T-helper 17 cell (primary cell): ENCODE results near the gene KCNG2. TPM values are rescaled to one million over a fixed set of nuclear protein-coding genes. Genes with fewer than 3 reads are reported as not detected.

ENCODE experiments used
- ATAC-seq: fragments of 150-1000 bp; cut with Tn5 transposase; 2 replicates; pipeline ENCODE4 v1.10.0; 2021; ENCODE audit warnings: mild to moderate bottlenecking, moderate library complexity
- DNase-seq, 3 donors: peaks; one replicate each; pipeline versions ENCODE4 v3.0.0 to v3.0.0-alpha.2; 2020 to 2021
- H3K9me3 ChIP-seq: one replicate; pipeline ENCODE4 v1.7.0; 2013; ENCODE audit warnings: low read length, mild to moderate bottlenecking; ENCODE audit not compliant: control insufficient read depth, poor library complexity, severe bottlenecking
- H3K27ac Mint-ChIP-seq: one replicate; pipeline ENCODE4 v1.8.0; 2022; ENCODE audit warnings: mild to moderate bottlenecking, moderate library complexity, mixed read lengths
- H3K27me3 Mint-ChIP-seq: one replicate; pipeline ENCODE4 v1.8.0; 2022; ENCODE audit warnings: mixed read lengths
- H3K36me3 Mint-ChIP-seq: one replicate; pipeline ENCODE4 v1.8.0; 2022; ENCODE audit warnings: low read depth, mixed read lengths
- H3K4me1 Mint-ChIP-seq: one replicate; pipeline ENCODE4 v1.8.0; 2022; ENCODE audit warnings: mild to moderate bottlenecking, mixed read lengths
- H3K4me3 Mint-ChIP-seq: one replicate; pipeline ENCODE4 v1.8.0; 2022; ENCODE audit warnings: mild to moderate bottlenecking, moderate library complexity, mixed read lengths
- total RNA-seq, 4 donors: library from RNA in 2 of 4; stranded (reverse) in 2 of 4; gene quantifications; one replicate each; pipeline ENCODE4 v1.2.3 and lab custom pipeline; 2022 to 2026

Gene KCNG2
- total RNA-seq, 2 donors from 2014 or later: not detected

GRCh38 chr18:79784071-79784913, 13.4 kb upstream of the KCNG2 start:
- no peaks in the 10 kb centered on the region for H3K9me3 ChIP-seq
- Mint-ChIP-seq H3K27me3 (peaks cover 44% of the 10 kb centered on the region), H3K27ac (no peak overlapping the region), H3K36me3 (no peaks in the 10 kb centered on the region), H3K4me3 (no peak overlapping the region), H3K4me1 (no peaks in the 10 kb centered on the region)
- ATAC-seq (no peak), DNase-seq (no peak)

- Mint-ChIP-seq H3K27ac (no peak overlapping the region), H3K4me1 (peaks cover under 1% of the 10 kb centered on the region), H3K36me3 (no peaks in the 10 kb centered on the region), H3K4me3 (no peak overlapping the region), H3K27me3 (peaks cover 41% of the 10 kb centered on the region)
- ATAC-seq: no peak
- no peaks in the 10 kb centered on the region for H3K9me3 ChIP-seq
- DNase-seq: no peak
Observed at GRCh38 chr18:79784965-79785770, 12.6 kb upstream of the KCNG2 start.

- H3K36me3 Mint-ChIP-seq: no peaks in the 10 kb centered on the region
Observed at GRCh38 chr18:79785831-79786230, 11.9 kb upstream of the KCNG2 start.

GRCh38 chr18:79786304-79786703, 11.4 kb upstream of the KCNG2 start:
- H3K4me3 Mint-ChIP-seq: no peak overlapping the region

More at GRCh38 chr18:79785831-79786230, 11.9 kb upstream of the KCNG2 start:
- Mint-ChIP-seq H3K4me1 (peaks cover 3% of the 10 kb centered on the region), H3K27ac (no peak overlapping the region), H3K4me3 (no peak overlapping the region), H3K27me3 (peaks cover 45% of the 10 kb centered on the region)
- ATAC-seq (no peak), DNase-seq (no peak)
- H3K9me3 ChIP-seq: no peaks in the 10 kb centered on the region

GRCh38 chr18:79786786-79787526, 10.8 kb upstream of the KCNG2 start:
- DNase-seq: no peak
- Mint-ChIP-seq H3K4me3 (no peak overlapping the region), H3K36me3 (no peaks in the 10 kb centered on the region), H3K27me3 (peaks cover 56% of the 10 kb centered on the region), H3K27ac (no peak overlapping the region), H3K4me1 (peaks cover 9% of the 10 kb centered on the region)
- no peak for ATAC-seq
- no peaks in the 10 kb centered on the region for H3K9me3 ChIP-seq

More at GRCh38 chr18:79786304-79786703, 11.4 kb upstream of the KCNG2 start:
- Mint-ChIP-seq H3K27me3 (peaks cover 50% of the 10 kb centered on the region), H3K4me1 (peaks cover 3% of the 10 kb centered on the region), H3K27ac (no peak overlapping the region), H3K36me3 (no peaks in the 10 kb centered on the region)
- no peaks in the 10 kb centered on the region for H3K9me3 ChIP-seq
- no peak for DNase-seq
- ATAC-seq: no peak

GRCh38 chr18:79787527-79787864, 10.2 kb upstream of the KCNG2 start:
- Mint-ChIP-seq H3K27me3 (peaks cover 62% of the 10 kb centered on the region), H3K27ac (no peak overlapping the region), H3K36me3 (no peaks in the 10 kb centered on the region), H3K4me3 (no peak overlapping the region), H3K4me1 (peaks cover 10% of the 10 kb centered on the region)
- ATAC-seq: no peak
- H3K9me3 ChIP-seq: no peaks in the 10 kb centered on the region
- DNase-seq: no peak

GRCh38 chr18:79787865-79788733, 9.6 kb upstream of the KCNG2 start:
- Mint-ChIP-seq H3K4me3 (no peak overlapping the region), H3K36me3 (no peaks in the 10 kb centered on the region), H3K27me3 (peaks cover 65% of the 10 kb centered on the region), H3K4me1 (peaks cover 10% of the 10 kb centered on the region), H3K27ac (no peak overlapping the region)
- ATAC-seq (no peak), DNase-seq (no peak)
- no peaks in the 10 kb centered on the region for H3K9me3 ChIP-seq

- Mint-ChIP-seq H3K4me1 (peaks cover 10% of the 10 kb centered on the region), H3K4me3 (no peak overlapping the region), H3K27me3 (peaks cover 69% of the 10 kb centered on the region), H3K27ac (no peak overlapping the region), H3K36me3 (no peaks in the 10 kb centered on the region)
- no peaks in the 10 kb centered on the region for H3K9me3 ChIP-seq
- no peak for ATAC-seq
- DNase-seq: no peak
Observed at GRCh38 chr18:79788734-79789085, 9.0 kb upstream of the KCNG2 start.

GRCh38 chr18:79789091-79789891, 8.4 kb upstream of the KCNG2 start:
- H3K27ac Mint-ChIP-seq: no peak overlapping the region
- no peaks in the 10 kb centered on the region for H3K36me3 Mint-ChIP-seq
- ATAC-seq (no peak), DNase-seq (no peak)
- H3K4me3 Mint-ChIP-seq: no peak overlapping the region
- H3K4me1 Mint-ChIP-seq: peaks cover 11% of the 10 kb centered on the region
- H3K27me3 Mint-ChIP-seq: peaks cover 69% of the 10 kb centered on the region
- H3K9me3 ChIP-seq: no peaks in the 10 kb centered on the region

- Mint-ChIP-seq H3K27me3 (peaks cover 72% of the 10 kb centered on the region), H3K4me1 (peaks cover 16% of the 10 kb centered on the region), H3K27ac (no peak overlapping the region), H3K36me3 (peaks cover 5% of the 10 kb centered on the region), H3K4me3 (no peak overlapping the region)
- DNase-seq (no peak), ATAC-seq (no peak)
- H3K9me3 ChIP-seq: no peaks in the 10 kb centered on the region
Observed at GRCh38 chr18:79789901-79790890, 7.5 kb upstream of the KCNG2 start.
